ENCODE results near the gene MED29.

MED29 gene

DNA sequence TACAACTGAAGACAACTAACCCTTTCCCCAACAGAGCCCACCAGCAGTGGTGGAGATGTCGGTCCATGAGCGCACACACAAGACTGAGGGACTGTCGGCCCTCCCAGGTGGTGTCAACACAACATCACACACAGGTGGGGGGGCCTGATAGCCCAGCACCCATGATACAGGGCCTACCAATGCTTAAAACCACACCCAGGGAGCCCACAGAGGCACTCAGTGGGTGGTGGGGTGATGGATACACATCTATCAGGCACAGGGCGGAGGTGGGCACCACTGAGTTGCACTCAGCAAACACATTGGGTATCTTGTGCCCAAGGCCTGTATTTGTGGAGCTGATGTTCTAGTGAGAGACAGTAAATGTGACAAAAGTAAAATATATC, 8.5 kb downstream of the MED29 start:
- DNase-seq = no peak

DNA sequence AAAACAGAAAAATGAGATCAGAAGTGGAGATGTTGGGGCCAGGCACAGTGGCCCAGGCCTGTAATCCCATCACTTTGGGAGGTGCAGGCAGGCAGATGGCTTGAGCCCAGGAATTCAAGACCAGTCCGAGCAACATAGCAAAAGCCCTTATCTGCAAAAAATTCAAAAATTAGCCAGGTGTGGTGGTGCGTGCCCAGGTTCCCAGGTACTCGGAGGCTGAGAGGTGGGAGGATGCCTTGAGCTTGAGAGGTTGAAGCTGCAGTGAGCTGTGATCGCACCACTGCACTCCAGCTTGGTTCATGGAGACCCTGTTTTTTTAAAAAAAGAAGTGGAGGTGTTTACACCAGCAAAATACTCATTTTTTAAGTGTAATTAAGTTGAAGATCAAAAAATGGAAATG, 8.9 kb downstream of the MED29 start:
- DNase-seq = no peak

DNA sequence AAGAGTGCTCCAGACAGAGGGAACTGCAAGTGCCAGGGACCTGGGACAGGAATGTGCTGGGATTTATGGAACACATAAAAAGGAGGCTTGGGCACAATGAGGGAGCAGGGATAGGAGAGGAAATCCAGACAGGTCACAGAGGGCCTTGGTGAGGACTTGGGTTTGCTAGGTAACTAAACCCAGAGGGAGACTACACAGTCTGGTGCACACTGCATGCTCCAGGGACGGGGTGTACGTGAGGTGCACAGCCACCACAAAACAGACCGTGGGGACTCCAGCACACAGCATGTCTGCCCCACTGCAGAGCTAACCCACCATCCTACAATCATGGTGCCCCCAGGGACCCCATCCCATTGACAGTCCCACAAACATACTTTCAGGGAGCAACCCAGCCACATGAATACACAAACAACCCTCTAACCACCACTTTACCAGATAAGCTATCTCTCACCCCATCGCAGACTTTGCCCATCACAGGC, 9.9 kb downstream of the MED29 start:
- DNase-seq = no peak

DNA sequence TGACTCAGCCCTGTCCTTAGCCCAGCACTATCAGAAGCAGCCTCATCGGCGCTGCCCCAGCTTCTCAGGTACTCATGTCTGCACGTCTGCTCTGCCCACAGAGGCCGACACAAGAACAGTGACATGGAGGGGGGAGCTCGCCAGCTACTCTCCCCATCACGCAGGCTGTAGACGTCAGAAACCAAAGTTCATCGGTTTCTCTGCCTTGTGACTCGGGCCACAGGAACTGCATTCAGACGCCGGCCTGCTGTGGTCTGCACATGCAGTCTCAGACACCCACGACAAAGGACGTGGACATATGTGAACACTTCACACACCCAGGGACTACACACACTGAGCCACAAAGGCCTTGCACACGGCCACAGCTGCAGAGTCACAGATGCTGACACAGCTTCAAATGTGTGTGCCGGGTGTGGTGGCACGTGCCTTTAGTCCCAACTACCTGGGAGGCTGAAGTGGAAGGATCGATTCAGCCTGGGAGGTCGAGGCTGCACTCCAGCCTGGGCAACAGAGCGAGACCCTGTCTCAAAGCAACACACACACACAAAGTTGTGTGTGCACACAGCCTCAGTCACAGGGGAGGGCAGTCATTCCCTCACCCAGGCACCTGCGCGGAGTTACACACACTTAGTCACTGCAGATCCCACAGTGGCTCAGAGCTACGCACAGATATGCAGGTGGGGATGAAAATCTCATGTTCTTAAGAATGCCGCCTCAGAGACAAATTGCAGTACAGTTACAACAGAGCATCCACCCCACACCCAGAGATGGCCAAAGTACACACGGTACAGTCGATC, 10.6 kb downstream of the MED29 start:
- DNase-seq = no peak

DNA sequence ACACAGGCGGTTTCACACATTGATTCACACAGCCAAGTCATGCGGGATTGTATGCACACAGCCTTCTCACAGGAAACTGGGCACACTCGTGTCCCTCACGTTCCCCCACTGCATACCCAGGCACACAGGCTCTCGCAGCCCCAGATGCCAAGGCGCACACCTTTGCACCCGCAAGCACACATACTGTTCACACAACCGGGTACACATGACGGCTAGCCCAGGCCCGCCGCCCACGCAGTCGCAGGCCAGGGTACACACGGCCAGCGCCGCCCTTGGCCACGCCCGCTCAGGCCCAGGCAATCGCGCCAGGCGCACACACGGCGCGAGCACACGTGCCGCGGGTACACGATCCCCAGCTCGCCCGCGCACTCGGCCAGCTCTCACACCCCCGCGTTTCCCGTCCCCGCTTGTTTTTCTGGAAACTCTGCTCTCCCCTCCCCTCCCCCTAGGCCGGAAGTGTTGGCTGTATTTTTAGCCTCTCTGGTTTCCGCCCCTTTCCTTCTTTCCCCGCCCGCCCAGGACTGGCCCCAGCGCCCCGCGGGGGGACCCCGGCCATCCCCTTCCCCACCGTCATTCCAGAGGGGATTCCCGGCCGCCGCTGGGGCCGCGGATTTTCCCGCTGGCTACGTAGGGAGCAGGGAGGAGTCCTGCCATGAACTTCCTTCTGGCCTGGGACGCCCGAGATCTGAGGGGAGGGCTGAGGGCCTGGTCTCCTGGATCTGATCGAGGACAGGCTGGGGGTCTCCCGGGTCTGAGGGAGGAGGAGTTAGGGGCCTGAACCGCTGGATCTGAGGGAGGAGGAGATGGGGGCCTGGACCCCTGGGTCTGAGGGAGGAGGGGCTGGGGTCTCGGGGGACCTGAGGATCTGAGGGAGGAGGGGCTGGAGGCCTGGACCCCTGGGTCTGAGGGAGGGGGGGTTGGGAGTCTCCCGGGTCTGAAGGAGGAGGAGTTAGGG, 11.4 kb downstream of the MED29 start:
- peak; percentile 85 for DNase-seq

DNA sequence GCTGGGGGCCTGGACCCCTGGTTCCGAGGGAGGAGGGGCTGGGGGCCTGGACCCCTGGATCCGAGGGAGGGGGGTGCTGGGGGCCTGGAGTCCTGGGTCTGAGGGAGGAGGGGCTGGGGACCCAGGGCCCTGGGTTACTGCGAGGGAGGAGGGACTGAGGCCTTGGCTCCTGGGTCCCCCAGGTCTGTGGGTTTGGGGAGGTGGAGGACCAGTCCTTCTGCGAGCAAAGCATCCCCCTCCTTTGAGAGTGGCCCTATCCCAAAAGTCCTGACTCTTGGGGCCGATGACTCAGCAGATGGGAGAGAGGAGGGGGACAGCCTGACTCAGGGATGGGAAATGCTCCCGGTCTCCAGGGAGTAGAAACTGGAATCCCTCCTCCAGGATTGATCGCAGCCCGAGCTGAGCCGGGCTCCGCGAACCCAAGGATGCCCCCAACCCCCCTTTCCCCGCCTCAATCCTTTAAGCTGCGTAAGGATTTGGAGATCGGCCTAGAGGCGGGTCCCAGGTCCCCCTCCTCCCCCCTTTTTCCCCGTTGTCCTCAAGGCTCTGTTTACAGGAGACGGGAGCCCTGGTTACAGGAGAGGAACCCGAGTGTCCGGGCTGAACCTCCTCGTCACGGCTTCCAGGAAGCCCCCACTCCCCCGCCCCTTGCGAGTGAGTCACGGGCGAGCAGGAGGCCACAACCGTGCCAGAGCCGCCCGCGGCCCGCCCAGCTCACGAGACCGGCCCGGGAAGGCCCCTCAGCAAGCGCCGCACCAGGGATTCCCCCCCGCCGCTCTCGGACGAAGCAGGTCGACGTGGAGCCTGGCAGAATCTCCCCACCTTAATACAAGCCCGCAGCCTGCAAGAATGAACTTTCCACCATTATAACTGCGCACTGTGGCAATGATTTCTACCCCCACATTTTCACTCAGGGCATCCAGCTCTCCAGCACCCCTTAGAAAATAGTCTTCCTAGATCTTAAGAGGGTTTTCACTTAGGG, 12.4 kb downstream of the MED29 start:
- no peak for DNase-seq

DNA sequence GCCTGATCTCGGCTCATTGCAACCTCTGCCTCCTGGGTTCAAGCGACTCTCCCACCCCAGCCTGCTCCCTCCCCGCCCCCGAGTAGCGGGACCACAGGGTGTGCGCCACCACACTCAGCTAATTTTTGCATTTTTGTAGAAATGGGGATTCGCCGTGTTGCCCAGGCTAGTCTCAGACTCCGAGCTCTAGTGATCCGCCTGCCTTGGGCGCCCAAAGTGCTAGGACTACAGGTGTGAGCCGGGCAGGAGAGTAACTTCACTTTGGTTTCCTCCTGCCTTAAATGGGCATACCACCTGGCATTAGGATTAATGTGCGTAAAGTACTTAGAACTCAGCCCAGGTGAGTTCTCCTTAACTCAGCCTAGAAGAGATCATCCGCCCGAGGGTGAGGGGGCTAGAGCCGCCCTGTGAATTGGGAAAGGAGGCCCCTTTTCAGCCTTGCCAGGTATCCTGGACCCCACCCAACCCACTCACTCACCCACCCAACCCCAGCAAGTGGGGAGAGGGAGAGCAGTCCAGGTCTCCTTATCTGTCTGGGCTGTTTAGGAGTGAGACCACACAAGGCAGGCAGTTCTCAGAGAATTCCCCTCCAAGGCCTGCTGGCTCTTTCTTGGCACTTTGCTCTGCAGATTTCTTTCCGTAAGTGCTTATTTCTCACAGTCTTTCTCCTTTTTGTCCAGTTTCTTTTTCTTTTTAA, 14.2 kb downstream of the MED29 start:
- no peak for DNase-seq

DNA sequence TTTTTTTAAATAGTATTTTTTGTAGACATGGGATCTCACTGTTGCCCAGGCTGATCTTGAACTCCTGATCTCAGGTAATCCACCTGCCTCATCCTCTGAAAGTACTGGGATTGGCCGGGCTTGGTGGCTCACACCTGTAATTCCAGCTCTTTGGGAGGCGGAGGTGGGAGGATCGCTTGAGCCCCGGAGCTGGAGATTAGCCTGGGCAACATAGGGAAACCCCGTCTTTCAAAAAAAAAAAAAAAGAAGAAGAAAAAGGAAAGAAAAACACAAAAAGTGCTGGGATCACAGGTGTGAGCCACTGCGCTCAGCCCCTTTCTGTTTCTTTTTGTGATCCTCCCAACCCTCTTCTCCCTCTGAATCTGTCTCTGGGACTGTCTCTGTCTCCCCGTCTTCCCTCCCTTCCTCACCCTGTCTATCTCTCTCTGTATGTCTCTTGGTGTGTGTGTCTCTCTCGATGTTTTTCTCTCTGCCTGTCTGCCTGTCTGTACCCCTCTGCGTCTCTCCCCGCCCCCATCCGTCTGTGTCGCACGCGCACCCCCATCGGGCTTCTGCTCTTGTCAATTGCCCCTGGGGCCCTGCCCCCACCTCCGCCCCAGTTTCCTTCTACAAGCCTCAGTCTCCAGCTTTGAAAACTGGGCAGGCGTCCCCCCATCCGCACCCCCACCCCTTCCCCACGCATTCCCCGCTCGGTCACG, 14.9 kb downstream of the MED29 start:
- DNase-seq = no peak

DNA sequence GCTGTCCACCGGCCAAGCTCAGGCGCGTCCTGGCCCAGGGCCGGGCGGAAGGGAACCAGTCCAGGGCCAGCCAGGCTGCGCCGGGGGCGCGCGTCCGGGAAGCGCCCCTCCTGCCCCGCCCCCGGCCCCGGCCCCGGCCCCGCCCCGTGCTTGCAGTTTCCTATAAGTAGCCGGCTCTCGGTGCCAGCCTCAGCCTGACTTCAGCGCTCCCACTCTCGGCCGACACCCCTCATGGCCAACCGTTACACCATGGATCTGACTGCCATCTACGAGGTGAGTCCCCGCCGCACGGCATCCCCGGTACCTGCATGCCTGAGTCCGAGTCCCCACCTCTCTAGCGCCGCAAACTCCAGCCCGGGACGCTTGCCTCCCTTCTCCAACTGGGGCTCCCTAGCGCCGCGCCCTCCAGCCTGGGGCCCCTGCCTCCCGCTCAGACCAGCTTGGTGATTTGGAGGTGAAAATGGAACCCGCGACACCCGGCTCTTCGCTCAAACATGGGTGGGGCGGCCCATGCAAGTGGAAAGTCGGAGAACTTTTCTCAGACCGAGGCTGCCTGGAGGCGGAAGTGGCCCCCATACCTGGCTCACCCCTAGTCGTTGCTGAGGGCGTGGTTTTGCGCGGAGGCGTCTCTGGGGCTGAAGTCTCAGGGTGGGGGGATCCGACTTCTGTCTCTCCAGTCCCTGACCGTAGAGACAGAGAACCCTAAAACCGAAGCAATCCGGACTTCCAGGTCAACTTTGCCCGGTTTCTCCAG, 15.7 kb downstream of the MED29 start, which contains the start of gene ZFP36:
Gene ZFP36, plus strand, starts transcription at position 192 of the 754 bp plus-strand sequence. Its CDS starts 58 bp downstream, at position 250.
- DNase-seq = peak; percentile 91

DNA sequence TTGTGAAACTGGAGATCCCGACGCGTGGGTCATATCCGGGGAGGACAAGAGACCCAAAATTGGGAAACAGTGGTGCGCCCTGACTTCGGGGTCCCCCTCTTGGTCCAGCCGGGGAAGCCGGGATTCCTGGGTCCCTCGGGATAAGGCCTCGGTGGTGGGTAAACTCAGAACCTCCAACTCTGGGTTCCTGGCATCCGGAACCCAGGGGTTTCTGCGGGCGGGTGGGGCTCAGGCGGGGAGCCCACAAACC, 16.2 kb downstream of the MED29 start:
- DNase-seq = no peak

DNA sequence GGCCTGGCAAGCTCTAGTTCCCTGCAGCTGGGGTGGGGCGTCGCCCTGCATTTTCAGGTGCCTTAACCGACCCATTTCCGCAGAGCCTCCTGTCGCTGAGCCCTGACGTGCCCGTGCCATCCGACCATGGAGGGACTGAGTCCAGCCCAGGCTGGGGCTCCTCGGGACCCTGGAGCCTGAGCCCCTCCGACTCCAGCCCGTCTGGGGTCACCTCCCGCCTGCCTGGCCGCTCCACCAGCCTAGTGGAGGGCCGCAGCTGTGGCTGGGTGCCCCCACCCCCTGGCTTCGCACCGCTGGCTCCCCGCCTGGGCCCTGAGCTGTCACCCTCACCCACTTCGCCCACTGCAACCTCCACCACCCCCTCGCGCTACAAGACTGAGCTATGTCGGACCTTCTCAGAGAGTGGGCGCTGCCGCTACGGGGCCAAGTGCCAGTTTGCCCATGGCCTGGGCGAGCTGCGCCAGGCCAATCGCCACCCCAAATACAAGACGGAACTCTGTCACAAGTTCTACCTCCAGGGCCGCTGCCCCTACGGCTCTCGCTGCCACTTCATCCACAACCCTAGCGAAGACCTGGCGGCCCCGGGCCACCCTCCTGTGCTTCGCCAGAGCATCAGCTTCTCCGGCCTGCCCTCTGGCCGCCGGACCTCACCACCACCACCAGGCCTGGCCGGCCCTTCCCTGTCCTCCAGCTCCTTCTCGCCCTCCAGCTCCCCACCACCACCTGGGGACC, 16.6 kb downstream of the MED29 start:
- DNase-seq = no peak

DNA sequence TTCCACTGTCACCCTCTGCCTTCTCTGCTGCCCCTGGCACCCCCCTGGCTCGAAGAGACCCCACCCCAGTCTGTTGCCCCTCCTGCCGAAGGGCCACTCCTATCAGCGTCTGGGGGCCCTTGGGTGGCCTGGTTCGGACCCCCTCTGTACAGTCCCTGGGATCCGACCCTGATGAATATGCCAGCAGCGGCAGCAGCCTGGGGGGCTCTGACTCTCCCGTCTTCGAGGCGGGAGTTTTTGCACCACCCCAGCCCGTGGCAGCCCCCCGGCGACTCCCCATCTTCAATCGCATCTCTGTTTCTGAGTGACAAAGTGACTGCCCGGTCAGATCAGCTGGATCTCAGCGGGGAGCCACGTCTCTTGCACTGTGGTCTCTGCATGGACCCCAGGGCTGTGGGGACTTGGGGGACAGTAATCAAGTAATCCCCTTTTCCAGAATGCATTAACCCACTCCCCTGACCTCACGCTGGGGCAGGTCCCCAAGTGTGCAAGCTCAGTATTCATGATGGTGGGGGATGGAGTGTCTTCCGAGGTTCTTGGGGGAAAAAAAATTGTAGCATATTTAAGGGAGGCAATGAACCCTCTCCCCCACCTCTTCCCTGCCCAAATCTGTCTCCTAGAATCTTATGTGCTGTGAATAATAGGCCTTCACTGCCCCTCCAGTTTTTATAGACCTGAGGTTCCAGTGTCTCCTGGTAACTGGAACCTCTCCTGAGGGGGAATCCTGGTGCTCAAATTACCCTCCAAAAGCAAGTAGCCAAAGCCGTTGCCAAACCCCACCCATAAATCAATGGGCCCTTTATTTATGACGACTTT, 17.4 kb downstream of the MED29 start:
- DNase-seq = peak; percentile 61

DNA sequence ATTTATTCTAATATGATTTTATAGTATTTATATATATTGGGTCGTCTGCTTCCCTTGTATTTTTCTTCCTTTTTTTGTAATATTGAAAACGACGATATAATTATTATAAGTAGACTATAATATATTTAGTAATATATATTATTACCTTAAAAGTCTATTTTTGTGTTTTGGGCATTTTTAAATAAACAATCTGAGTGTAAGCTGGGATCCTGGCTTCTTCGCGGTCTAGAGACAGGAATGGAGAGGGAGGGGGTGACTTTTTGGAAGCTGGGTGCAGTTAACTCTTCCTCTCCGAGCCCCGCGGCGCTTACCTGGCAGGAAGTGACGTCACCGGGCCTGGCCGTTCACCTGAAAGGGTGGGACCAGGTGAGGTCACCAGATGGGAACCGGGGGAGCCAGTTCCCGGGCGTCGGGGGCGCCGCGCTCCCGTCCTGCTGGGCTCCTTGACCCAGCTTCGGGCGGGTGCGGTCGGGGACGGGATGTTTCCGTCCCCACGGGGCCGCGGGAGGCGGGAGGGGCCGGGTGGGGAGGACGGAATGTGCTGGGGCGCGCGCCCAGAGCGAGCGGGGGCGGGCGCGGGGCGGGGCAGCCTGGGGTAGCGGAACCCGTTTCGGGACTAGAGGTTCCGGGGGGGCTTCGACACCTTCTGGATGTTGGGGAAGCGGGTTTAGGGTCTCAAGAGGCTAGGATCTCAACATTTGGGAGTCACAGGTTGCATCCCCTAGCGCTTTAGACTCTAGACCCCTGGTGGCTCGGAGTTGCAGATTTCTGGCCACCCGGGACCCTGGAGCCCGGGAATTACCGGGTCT, 18.2 kb downstream of the MED29 start:
- peak; percentile 100 for DNase-seq

DNA sequence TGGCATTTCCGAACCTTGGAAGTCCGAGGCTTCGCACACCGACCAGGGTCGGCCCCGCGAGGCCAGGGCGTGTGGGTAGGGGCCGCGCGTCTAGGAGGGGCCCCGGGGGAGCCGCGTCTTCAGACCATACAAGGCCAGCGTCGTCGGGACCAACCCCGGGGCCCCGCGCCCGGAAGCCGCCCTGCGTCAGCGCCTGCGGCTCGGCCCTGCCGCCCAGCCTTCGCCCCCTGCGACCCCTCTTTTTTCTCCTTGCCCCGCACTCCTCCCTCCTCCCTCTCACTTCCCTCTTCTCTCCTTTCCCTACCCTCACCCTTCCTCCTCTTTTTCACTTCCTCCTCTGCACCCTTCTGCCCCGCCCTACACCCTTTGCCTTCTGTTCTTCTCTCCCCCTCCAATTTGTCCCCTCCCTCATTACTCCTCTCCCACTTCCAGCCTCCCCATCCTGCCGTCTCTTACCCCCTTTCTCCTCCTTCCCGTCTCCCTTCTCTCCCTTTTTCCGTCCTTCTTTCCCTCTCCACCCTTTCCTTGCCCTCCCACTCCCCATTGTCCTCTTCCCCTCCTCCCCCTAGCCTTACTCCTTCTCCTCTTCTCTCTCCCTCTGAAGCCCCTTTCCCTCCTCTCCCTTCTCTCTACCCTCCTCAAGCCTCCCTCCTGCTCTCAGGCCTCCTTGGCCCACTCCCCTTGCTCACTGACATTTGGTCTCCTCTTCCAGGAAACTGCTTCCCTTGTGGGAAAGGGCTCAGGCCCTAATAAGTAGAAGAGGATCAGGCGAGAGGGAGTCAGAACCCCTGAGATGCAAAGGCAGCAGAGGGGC, 19.0 kb downstream of the MED29 start:
- DNase-seq = peak; percentile 72

DNA sequence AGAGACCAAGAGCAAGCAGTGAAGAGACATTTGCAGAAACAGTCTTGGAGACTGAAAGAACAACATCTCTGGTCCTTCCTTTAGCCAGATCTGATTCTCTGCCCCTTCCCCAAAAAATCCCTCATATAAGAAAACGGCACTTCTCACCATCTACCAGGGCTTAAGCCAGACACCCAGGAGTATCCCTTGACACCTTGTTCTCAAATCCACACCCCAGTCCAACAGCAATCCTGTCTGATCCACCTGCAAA, 19.6 kb downstream of the MED29 start:
- DNase-seq = no peak

DNA sequence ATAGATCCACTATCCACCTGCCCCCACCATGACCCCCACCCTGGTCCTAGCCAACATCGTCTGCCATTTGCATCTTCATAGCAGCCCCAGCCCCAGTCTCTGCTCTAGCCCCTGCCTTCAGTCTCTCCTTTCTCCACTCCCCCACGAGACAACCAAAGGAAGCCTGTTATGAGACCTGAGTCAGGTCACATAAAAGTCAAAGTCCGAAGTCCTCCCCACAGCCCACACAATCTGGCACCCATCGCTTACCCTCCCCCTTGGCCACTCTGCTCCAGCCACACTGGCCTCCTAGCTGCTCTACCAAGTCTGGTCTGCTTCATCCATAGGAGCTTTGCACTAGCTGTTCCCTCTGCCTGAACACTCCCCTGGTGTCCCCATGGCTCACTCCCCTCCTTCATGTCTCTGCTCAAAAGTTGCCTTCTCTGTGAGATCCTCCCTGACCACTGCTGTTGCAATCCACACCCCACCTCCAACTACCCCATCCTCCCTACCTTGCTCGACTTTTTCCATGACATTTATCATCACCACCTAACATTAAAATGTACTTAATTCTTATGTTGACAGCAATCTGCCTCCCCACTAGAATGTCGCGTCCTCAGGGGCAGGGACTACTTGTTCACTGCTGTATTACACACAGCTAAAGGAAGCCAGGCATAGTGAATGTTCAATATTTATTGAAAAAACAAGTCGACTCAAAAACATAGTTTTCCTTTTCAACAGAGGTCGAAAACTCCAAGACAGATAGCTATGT, 20.1 kb downstream of the MED29 start:
- no peak for DNase-seq

DNA sequence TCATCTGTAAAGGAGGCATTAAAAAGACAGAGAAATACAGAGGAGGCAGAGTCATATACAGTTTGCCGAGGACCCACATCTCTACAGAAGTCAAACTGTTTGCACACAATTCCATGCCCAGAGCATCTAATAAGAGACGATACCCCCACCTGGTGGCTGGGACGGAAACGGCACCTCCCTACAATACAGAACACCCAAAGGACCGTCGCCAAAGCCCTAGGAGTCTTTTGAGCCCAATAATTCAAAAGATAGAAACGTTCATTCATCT, 20.6 kb downstream of the MED29 start:
- peak; percentile 96 for DNase-seq
